GM19395 (cell line): ENCODE data around the gene SEPTIN5.

ENCODE experiments used
- ATAC-seq: cut with Tn5 transposase; IDR thresholded peaks from one replicate; pipeline ENCODE4 v1.9.1; 2021; ENCODE audit warnings: mild to moderate bottlenecking, moderate library complexity; ENCODE audit not compliant: unreplicated experiment

SEPTIN5 gene

DNA sequence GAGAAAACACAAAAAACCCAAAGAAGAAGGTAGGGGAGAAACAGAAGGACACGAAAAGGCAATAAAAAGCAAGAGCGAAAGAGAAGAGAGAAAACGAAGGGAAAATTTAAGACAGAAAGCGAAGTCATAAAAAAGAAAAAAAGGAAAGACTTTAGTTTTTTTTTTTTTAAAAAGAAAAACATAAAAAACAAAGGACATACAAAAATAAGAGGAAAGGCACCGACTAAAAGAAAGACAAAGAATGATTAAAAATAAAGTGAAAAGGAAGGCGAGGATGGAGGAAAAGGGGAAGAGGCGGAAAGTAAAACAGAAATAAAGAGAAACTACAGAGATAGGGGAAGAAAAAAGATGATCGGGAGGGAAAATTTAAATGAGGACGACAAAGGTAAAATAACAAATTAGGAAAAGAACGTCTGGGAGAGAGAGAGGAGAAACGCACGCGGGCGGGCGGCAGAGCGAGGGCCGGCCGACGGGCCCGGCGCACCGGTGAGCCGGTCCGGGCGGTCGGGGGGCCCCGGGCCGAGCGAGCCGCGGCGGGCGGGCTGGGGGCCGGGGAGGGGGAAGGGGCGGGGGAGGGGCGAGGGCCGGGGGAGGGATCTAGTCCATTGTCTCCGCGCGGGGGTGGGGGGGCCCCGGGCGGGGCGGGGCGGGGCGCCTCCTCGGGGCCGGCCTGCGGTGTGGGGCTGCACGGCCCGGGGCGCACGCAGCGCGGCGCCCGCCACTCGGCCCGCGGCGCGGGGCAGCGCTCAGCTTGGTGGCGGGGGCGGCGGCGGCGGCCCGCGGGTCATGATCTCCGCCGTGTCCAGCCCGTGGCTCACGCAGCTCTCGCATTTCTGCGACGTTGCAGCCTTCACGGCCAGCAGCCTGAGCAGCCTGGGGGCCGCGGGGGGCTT is 46.0 kb downstream of the SEPTIN5 start, which contains the start of gene TBX1:
Gene TBX1 (plus strand): TSS at position 721 of the 893 bp plus-strand sequence. CDS start 66 bp downstream, at position 787.
- ATAC-seq, result no peak

- no peak for ATAC-seq
Observed at GRCh38 chr22:19760951-19761724, 46.8 kb downstream of the SEPTIN5 start.

GRCh38 chr22:19761725-19762567 is 47.6 kb downstream of the SEPTIN5 start:
- no peak for ATAC-seq

- no peak for ATAC-seq
Observed at GRCh38 chr22:19762568-19763457, 48.5 kb downstream of the SEPTIN5 start.

DNA sequence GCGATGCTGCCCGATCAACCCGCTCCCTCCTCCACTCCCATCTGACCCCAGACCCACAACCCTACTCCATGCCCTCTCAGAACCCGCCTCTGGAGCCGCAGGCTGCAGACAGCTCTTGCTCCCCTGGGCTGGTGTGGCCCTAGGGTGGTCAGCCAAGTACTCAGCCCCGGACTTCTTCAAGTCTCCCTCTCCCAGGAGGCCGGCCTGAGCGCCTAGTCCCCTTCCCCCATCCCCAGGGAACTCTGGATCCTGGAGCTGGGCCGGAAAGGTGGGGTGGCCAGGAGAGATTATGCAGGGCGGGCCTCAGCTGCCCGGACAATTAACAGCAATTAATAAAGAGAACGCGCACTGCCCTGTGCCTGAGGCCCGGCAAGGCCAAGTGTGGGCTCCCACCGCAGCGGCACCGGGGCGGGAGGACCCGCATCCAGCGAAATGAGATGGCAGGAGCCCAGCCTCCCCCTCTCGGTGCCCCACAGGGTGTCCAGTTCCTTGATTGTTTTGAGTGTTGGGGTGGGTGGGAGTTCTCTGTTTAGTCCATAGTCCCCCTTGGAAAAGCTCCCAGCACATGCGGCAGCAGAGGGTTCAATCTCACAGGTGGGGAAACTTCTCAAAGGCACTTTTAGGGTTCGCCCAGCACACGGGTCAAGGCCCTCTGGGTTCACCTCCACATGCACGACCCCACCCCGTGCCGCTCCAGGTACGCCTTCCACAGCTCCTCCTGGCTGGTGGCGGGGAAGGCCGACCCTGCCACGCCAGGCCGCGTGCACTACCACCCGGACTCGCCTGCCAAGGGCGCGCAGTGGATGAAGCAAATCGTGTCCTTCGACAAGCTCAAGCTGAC is 49.4 kb downstream of the SEPTIN5 start:
- ATAC-seq, result no peak

GRCh38 chr22:19764299-19764593 is 49.9 kb downstream of the SEPTIN5 start:
- ATAC-seq, result no peak

GRCh38 chr22:19764636-19765476 is 50.6 kb downstream of the SEPTIN5 start:
- no peak for ATAC-seq

GRCh38 chr22:19765477-19766239 is 51.4 kb downstream of the SEPTIN5 start:
- no peak for ATAC-seq

DNA sequence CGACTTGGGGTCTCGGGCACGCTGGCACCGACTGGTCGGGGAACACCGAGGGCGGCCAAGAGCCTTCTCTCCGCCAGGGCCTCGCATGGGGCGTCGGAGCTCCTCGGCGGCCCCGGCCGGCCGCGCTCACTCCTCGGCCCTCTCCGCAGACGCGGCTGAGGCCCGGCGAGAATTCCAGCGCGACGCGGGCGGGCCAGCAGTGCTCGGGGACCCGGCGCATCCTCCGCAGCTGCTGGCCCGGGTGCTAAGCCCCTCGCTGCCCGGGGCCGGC is 51.9 kb downstream of the SEPTIN5 start:
- ATAC-seq, result no peak

- ATAC-seq, result no peak
Observed at GRCh38 chr22:19766511-19767426, 52.5 kb downstream of the SEPTIN5 start.

DNA sequence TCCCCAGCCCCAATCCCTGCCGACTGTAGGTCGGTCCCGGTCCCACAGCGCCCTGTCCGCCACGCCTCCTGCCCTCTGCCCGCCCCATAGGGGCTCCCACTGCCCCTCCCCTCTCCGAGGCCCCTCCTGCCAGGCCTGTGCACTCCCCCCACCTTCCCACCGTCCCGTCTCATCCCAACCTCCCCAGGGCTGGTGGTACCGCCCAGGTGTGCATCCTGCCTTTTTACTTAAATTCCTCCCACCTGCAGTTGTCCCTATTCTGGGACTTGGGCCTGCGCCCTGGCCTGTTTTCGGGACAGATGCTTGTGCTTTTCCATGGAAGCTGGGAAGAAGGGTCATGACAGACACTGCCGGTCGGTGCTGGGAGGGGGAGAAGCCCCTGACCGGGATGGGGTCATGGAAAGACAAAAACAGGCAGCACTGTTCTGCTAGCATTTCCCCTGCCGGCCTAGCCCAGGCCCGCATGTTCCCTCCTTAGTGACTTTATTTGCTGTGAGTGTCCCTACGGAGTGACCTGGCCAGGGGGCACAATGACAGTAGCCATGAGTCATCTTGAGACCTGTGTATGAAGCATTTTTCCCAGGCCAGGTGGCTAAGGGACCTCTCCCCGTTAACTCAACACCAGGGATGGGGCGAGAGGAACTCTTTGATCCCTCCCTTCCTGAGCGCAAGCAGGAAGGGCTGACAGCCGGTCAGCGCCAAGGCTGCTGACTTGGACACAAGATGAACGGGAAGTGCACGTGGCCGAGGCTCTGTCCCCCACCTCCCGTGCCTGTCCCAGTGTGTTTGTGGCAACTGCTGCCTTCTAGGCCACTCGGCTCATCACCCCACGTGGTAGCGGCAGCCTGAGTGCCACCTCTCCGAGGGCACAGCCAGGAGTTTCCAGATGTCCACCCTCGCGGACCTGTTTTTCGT is 53.4 kb downstream of the SEPTIN5 start:
- ATAC-seq, result no peak

- ATAC-seq, result no peak
Observed at GRCh38 chr22:19769393-19769715, 55.1 kb downstream of the SEPTIN5 start.

DNA sequence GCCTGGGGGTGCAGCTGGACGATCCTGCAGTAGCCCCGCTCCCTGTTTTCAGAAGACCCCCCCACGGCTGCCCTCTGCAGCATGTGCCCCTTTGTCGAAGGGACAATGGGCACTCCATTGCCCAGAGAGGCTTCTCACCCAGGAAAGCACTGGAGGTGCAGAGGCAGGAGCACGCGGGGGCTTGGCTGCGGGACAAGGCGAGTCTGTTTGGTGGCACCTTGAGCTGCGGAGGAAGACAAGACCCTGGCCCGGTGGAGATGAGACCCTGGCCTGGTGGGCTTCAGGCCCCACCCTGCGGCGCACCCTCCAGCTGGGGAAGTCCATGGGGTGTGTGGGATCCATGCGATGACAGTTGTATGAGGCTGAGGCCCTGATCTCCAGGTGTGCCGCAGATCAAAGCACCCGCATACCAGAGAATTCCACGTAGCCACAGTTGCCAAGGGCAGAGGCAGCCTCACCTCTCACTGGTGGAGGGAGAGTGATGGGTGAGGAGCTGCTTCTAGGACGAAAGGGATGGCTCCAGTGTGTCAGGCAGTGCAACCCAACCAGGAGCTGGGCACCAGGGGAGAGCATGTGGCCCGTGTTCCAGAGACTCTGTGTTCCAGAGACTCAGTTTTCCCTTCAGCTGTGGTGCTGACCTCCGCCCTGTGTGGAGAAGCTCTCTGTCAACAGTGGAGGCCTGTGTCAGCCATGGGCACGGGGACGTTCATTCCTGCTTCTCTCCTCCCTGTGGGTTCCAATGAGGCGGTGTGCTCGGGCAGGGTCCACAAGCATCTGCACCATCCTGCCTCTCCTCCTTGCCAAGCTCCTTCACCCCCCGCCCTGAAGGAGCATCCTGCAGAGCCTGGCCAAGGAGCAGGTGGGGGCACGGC is 56.3 kb downstream of the SEPTIN5 start:
- ATAC-seq, result no peak

- ATAC-seq, result no peak
Observed at GRCh38 chr22:19772422-19772672, 58.0 kb downstream of the SEPTIN5 start.
